GM12878 (cell line): ENCODE measurements around the gene RET. TPM values are rescaled to one million over a fixed set of nuclear protein-coding genes. Genes with fewer than 3 reads are reported as not detected.

Experiments
- ATAC-seq: fragments of 200-7000 bp; cut with Tn5 transposase; 3 replicates; pipeline ENCODE4 v1.9.1; 2020; ENCODE audit warnings: mild to moderate bottlenecking, moderate library complexity
- BruUV-seq: library from RNA; stranded (reverse); fragments of 400-500 nt; replicated peaks from 2 replicates; lab custom pipeline; 2021; lab: Mats Ljungman, UMichigan
- CTCF ChIA-PET: fragments of 300-600 bp; sonication (Branson Sonifier 250); formaldehyde crosslinking; extraction: SDS; loops from one replicate; lab custom pipeline; 2021; ENCODE audit warnings: inconsistent platforms; lab: Yijun Ruan, JAX
- POLR2A ChIA-PET: fragments of 350-600 bp; formaldehyde crosslinking; extraction: SDS; loops from one replicate; lab custom pipeline; 2021; ENCODE audit warnings: inconsistent platforms; lab: Charles Lee
- RAD21 ChIA-PET: fragments of 300-600 bp; sonication (Branson Sonifier 250); formaldehyde crosslinking; loops from one replicate; lab custom pipeline; 2023; ENCODE audit warnings: antibody characterized with exemption; ENCODE audit not compliant: unreplicated experiment; lab: Charles Lee
- SMC1A ChIA-PET: fragments of 300-600 bp; sonication (Branson Sonifier 250); formaldehyde crosslinking; loops from one replicate; lab custom pipeline; 2023; ENCODE audit not compliant: unreplicated experiment, uncharacterized antibody; lab: Charles Lee
- DNase-seq: peaks from one replicate; pipeline ENCODE4 v3.0.0-alpha.2; 2011; ENCODE audit warnings: low read depth, low spot score
- FAIRE-seq: peaks from 3 replicates; lab custom pipeline; 2011; peaks lifted over from hg19 to GRCh38; lab: Jason Lieb, UNC
- H2AFZ ChIP-seq: 2 replicates; pipeline ENCODE4 v1.6.0; 2011; ENCODE audit warnings: low read depth, low read length, control low read depth; ENCODE audit not compliant: control insufficient read depth
- H3K27ac ChIP-seq: 2 replicates; pipeline ENCODE4 v1.5.1; 2011; ENCODE audit warnings: control low read depth; ENCODE audit not compliant: control insufficient read depth, insufficient read depth
- H3K27me3 ChIP-seq, 2 experiments: replicated peaks in 1 of 2; 2 replicates each; pipeline versions ENCODE4 v1.6.0 to v1.6.1; 2011; ENCODE audit warnings: low read length in 1 of 2; ENCODE audit not compliant: control insufficient read depth in 2 of 2, insufficient read depth in 2 of 2
- H3K36me3 ChIP-seq, 2 experiments: 2 replicates each; pipeline ENCODE4 v1.5.1; 2011; ENCODE audit warnings: low read length in 1 of 2; ENCODE audit not compliant: control insufficient read depth in 2 of 2, insufficient read depth in 2 of 2
- H3K4me1 ChIP-seq: 2 replicates; pipeline ENCODE4 v1.6.1; 2011; ENCODE audit warnings: mild to moderate bottlenecking, low read length, moderate library complexity, mixed read lengths; ENCODE audit not compliant: control insufficient read depth, insufficient read depth
- H3K4me2 ChIP-seq: 2 replicates; pipeline ENCODE4 v1.6.0; 2011; ENCODE audit warnings: control low read depth; ENCODE audit not compliant: control insufficient read depth, insufficient read depth
- H3K4me3 ChIP-seq: fragments of 200-600 bp; sonication (generic); 2 replicates; pipeline ENCODE4 v1.5.1; 2016
- H3K79me2 ChIP-seq: 2 replicates; pipeline ENCODE4 v1.6.0; 2011; ENCODE audit warnings: low read length; ENCODE audit not compliant: control insufficient read depth, insufficient read depth
- H3K9ac ChIP-seq: 2 replicates; pipeline ENCODE4 v1.8.0; 2011; ENCODE audit warnings: low read length, control low read depth, mixed read lengths; ENCODE audit not compliant: control insufficient read depth, insufficient read depth
- H3K9me3 ChIP-seq: replicated peaks from 3 replicates; pipeline ENCODE4 v1.5.1; 2011; ENCODE audit warnings: mild to moderate bottlenecking, low read length; ENCODE audit not compliant: control insufficient read depth, insufficient read depth
- H4K20me1 ChIP-seq: 2 replicates; pipeline ENCODE4 v1.6.0; 2011; ENCODE audit not compliant: control insufficient read depth, insufficient read depth
- BCL11A ChIP-seq: IDR thresholded peaks from 2 replicates; pipeline ENCODE4 v1.6.1; 2011; ENCODE audit warnings: low read depth, low read length
- CHD4 ChIP-seq: fragments of 200-600 bp; sonication (generic); IDR thresholded peaks from 2 replicates; pipeline ENCODE4 v1.6.1; 2016; ENCODE audit warnings: mild to moderate bottlenecking
- DPF2 ChIP-seq: fragments of 450-650 bp; IDR thresholded peaks from 2 replicates; pipeline ENCODE4 v1.6.1; 2017; ENCODE audit warnings: mild to moderate bottlenecking
- MTA2 ChIP-seq: fragments of 450-650 bp; IDR thresholded peaks from 2 replicates; pipeline ENCODE4 v1.6.1; 2016; ENCODE audit warnings: low read depth, mild to moderate bottlenecking, moderate library complexity
- MYB ChIP-seq: fragments of 150-350 bp; IDR thresholded peaks from 2 replicates; pipeline ENCODE4 v1.6.1; 2014; ENCODE audit warnings: mild to moderate bottlenecking, low read depth, low read length, borderline replicate concordance
- PAX5 ChIP-seq: IDR thresholded peaks from 2 replicates; pipeline ENCODE4 v1.6.1; 2011; ENCODE audit warnings: low read depth, low read length, borderline replicate concordance
- RB1 ChIP-seq: fragments of 450-650 bp; formaldehyde crosslinking; IDR thresholded peaks from 2 replicates; pipeline ENCODE4 v1.6.1; 2017; ENCODE audit warnings: mild to moderate bottlenecking, borderline replicate concordance
- RBBP5 ChIP-seq: fragments of 200-600 bp; sonication (generic); conservative IDR thresholded peaks from 2 replicates; pipeline ENCODE4 v1.6.1; 2016
- RUNX3 ChIP-seq: IDR thresholded peaks from 2 replicates; pipeline ENCODE4 v1.6.1; 2012; ENCODE audit warnings: low read length, inconsistent platforms
- SMARCA5 ChIP-seq: fragments of 450-650 bp; IDR thresholded peaks from 2 replicates; pipeline ENCODE4 v1.6.1; 2017; ENCODE audit warnings: mild to moderate bottlenecking
- SP1 ChIP-seq: IDR thresholded peaks from one replicate; pipeline ENCODE4 v1.6.1; 2011; ENCODE audit warnings: low read depth, low read length
- STAT3 ChIP-seq: IDR thresholded peaks from 2 replicates; pipeline ENCODE4 v1.6.1; 2011; ENCODE audit warnings: low read depth, low read length, improper control_type of control experiment
- SUPT20H ChIP-seq: IDR thresholded peaks from 2 replicates; pipeline ENCODE4 v1.6.1; 2011; ENCODE audit warnings: low read depth, mild to moderate bottlenecking, low read length, moderate library complexity, borderline replicate concordance; ENCODE audit not compliant: control insufficient read depth
- YBX1 ChIP-seq: fragments of 450-650 bp; IDR thresholded peaks from 2 replicates; pipeline ENCODE4 v1.6.1; 2016; ENCODE audit warnings: antibody characterized with exemption
- ZBTB33 ChIP-seq: fragments of 450-650 bp; IDR thresholded peaks from 2 replicates; pipeline ENCODE4 v1.6.1; 2017; ENCODE audit warnings: mild to moderate bottlenecking
- ZNF207 ChIP-seq: fragments of 450-650 bp; IDR thresholded peaks from 2 replicates; pipeline ENCODE4 v1.6.1; 2014; ENCODE audit warnings: antibody characterized with exemption, mild to moderate bottlenecking, borderline replicate concordance
- ZSCAN29 ChIP-seq: fragments of 450-650 bp; IDR thresholded peaks from 2 replicates; pipeline ENCODE4 v1.6.1; 2017; ENCODE audit warnings: mild to moderate bottlenecking, moderate library complexity
- WGBS: methylation state at CpG from one replicate; pipeline ENCODE4 v1.1.6; 2016; ENCODE audit warnings: low lambda C conversion rate; ENCODE audit not compliant: insufficient replicate concordance, insufficient coverage; ENCODE audit errors: missing lambda C conversion rate; 5-methylcytosine and 5-hydroxymethylcytosine counted together
- in situ Hi-C: fragments of 300-500 bp; cut with MboI; formaldehyde crosslinking; loops from 9 replicates; pipeline ENCODE4 v1.14.3; 2018; ENCODE audit warnings: mixed read lengths
- intact Hi-C: fragments of 100-400 bp; cut with micrococcal nuclease; formaldehyde crosslinking; loops from one replicate; pipeline ENCODE4 v1.14.2; 2022; ENCODE audit not compliant: unreplicated experiment
- polyA plus RNA-seq, 11 experiments: library from polyadenylated mRNA; depleted of rRNA in 4 of 11; unstranded in 6 of 11; stranded (reverse) in 5 of 11; fragments of >200 nt; fragmentation: Nextera tagmentation in 4 of 11; fragmentation: Illumina TruSeq in 1 of 11; extraction: Ambion mirVana in 4 of 11; extraction: Trizol in 1 of 11; gene quantifications; 1 replicate in 1 of 11; 2 replicates in 10 of 11; pipeline versions ENCODE4 v1.2.1 to v1.2.3, GENCODE V29; 2011 to 2016; ENCODE audit warnings: inconsistent platforms in 2 of 11, missing spikeins in 2 of 11, low read depth in 1 of 11
- total RNA-seq, 4 experiments: library from RNA; depleted of rRNA in 3 of 4; stranded (reverse); fragments of >200 nt in 3 of 4; fragmentation: Illumina TruSeq in 1 of 4; extraction: Trizol in 1 of 4; gene quantifications; 2 replicates each; pipeline versions ENCODE4 v1.2.1 to v1.2.3, GENCODE V29; 2013 to 2021

RET gene
- total and polyA plus RNA-seq, 10 of the 15 experiments (the other 5 are each of a cell fraction or from before 2014, with no cell fraction given) = not detected

GRCh38 chr10:43086321-43086942 is 9.6 kb downstream of the RET start:
- no peaks in the 10 kb centered on the region for H3K9me3 ChIP-seq
- H3K4me2 ChIP-seq = no peak overlapping the region
- DNase-seq = no peak
- no peak for TF ChIP-seq ZBTB33
- no peak for TF ChIP-seq RUNX3
- TF ChIP-seq ZSCAN29 = no peak
- no peak for TF ChIP-seq YBX1
- no peak for TF ChIP-seq SP1
- TF ChIP-seq SMARCA5 = no peak
- no peak for TF ChIP-seq MTA2
- TF ChIP-seq SUPT20H = no peak
- TF ChIP-seq RB1 = no peak
- TF ChIP-seq BCL11A = no peak
- no peak for TF ChIP-seq PAX5
- no peak for TF ChIP-seq STAT3
- TF ChIP-seq MYB = no peak
- no peak for TF ChIP-seq DPF2
- no peak for TF ChIP-seq ZNF207
- no peak for TF ChIP-seq RBBP5
- no peak for TF ChIP-seq CHD4
- intact Hi-C loops (no loop called here), in situ Hi-C loops (no loop called here)
- SMC1A ChIA-PET = no interaction called here
- H3K27ac ChIP-seq = no peak overlapping the region
- H4K20me1 ChIP-seq = no peaks in the 10 kb centered on the region
- RAD21 ChIA-PET = no interaction called here
- no peak overlapping the region for H3K9ac ChIP-seq
- no TSS peak for BruUV-seq
- H3K27me3 ChIP-seq = peaks cover 0 to 1% of the 10 kb centered on the region in 2 experiments; a peak in 1 of 4 replicates
- no peak for ATAC-seq
- no peak for FAIRE-seq
- POLR2A ChIA-PET = no interaction called here
- no peaks in the 10 kb centered on the region for H3K4me1 ChIP-seq
- H2AFZ ChIP-seq = no peak overlapping the region
- H3K4me3 ChIP-seq = no peak overlapping the region
- H3K36me3 ChIP-seq = no peaks in the 10 kb centered on the region
- no peaks in the 10 kb centered on the region for H3K79me2 ChIP-seq
- WGBS = 19% methylated on average over 7 of the region's 7 CpGs
- CTCF ChIA-PET = no interaction called here
